Measurements from ENCODE around the gene GALR2.

The GALR2 gene

DNA sequence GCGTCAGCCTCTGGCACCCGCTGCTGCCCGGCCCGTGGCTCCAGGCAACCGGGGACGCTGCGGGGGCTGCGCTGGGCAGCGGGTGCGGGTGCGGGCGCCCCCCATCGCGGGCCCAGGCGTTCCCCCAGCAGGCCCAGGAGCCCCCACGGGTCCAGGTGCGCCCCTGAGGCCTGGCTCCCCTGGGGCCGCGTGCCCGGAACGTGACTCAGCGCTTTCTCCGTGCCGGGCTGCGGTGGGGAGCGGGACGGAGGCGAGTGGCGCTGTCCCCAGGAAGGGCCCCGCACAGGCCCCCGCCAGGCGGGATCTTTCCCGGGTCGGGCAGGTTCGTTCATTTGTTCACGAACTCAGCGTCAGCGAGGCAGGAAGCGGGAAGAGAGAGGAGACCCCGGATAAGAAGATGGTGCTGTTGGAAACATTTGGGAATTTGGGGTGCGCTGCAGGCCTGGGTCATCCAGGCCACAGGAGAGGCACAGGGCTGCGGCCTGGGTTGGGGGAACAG lies 47.4 kb downstream of the GALR2 start:
- Histone ChIP-seq H3K4me3 (ENCODE audit: low read depth in 1 of 2, low read length in 1 of 2) (peak overlapping the region; percentile 45 to 59), H3K27me3 (peaks cover 13% of the 10 kb centered on the region), H3K4me1 (ENCODE audit: control insufficient read depth in 1 of 2, insufficient read depth in 1 of 2, low read depth in 1 of 2, low read length in 1 of 2) (peaks cover 7 to 10% of the 10 kb centered on the region in 2 experiments), H3K36me3 (no peaks in the 10 kb centered on the region), H3K27ac (no peak overlapping the region), H3K9me3 (no peaks in the 10 kb centered on the region)
- no peak for TF ChIP-seq CTCF (IDR thresholded peaks at IDR 0.05)

GRCh38 chr17:76122431-76123190 lies 48.0 kb downstream of the GALR2 start:
- TF ChIP-seq CTCF (IDR thresholded peaks at IDR 0.05): no peak
- H3K9me3 ChIP-seq: no peaks in the 10 kb centered on the region
- H3K27me3 ChIP-seq: peaks cover 14% of the 10 kb centered on the region
- H3K4me1 ChIP-seq (ENCODE audit: control insufficient read depth in 1 of 2, insufficient read depth in 1 of 2, low read depth in 1 of 2, low read length in 1 of 2): peaks cover 7 to 10% of the 10 kb centered on the region in 2 experiments
- no peak overlapping the region for H3K4me3 ChIP-seq (ENCODE audit: low read depth in 1 of 2, low read length in 1 of 2)
- H3K27ac ChIP-seq: no peak overlapping the region
- no peaks in the 10 kb centered on the region for H3K36me3 ChIP-seq

DNA sequence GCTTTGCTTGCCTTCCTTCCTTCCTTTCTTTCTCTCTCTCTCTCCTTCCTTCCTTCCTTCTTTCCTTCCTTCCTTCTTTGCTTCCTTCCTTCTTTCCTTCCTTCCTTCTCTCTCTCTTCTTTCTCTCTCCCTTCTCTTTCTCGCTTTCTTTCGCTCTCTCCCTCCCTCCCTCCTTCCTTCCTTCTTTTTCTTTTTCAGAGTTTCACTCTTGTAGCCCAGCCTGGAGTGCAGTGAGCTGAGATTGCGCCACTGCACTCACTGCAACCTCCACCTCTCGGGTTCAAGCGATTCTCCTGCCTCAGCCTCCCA lies 48.6 kb downstream of the GALR2 start:
- H3K9me3 ChIP-seq: no peaks in the 10 kb centered on the region
- TF ChIP-seq CTCF (IDR thresholded peaks at IDR 0.05): no peak
- no peak overlapping the region for H3K27ac ChIP-seq
- peaks cover 7 to 10% of the 10 kb centered on the region in 2 experiments for H3K4me1 ChIP-seq (ENCODE audit: control insufficient read depth in 1 of 2, insufficient read depth in 1 of 2, low read depth in 1 of 2, low read length in 1 of 2)
- H3K27me3 ChIP-seq: peaks cover 14% of the 10 kb centered on the region
- H3K36me3 ChIP-seq: no peaks in the 10 kb centered on the region
- H3K4me3 ChIP-seq (ENCODE audit: low read depth in 1 of 2, low read length in 1 of 2): no peak overlapping the region

GRCh38 chr17:76123749-76124581 lies 49.4 kb downstream of the GALR2 start:
- Histone ChIP-seq H3K4me3 (ENCODE audit: low read depth in 1 of 2, low read length in 1 of 2) (no peak overlapping the region), H3K4me1 (ENCODE audit: control insufficient read depth in 1 of 2, insufficient read depth in 1 of 2, low read depth in 1 of 2, low read length in 1 of 2) (peaks cover 7 to 10% of the 10 kb centered on the region in 2 experiments), H3K9me3 (no peaks in the 10 kb centered on the region), H3K27ac (no peak overlapping the region), H3K36me3 (no peaks in the 10 kb centered on the region), H3K27me3 (peaks cover 14% of the 10 kb centered on the region)
- no peak for TF ChIP-seq CTCF (IDR thresholded peaks at IDR 0.05)

- H3K27me3 ChIP-seq: peaks cover 14% of the 10 kb centered on the region
Measured at GRCh38 chr17:76124582-76125390, 50.2 kb downstream of the GALR2 start.

More at GRCh38 chr17:76124582-76125390, 50.2 kb downstream of the GALR2 start:
- H3K4me3 ChIP-seq (ENCODE audit: low read depth in 1 of 2, low read length in 1 of 2): no peak overlapping the region
- H3K4me1 ChIP-seq (ENCODE audit: control insufficient read depth in 1 of 2, insufficient read depth in 1 of 2, low read depth in 1 of 2, low read length in 1 of 2): peaks cover 7 to 10% of the 10 kb centered on the region in 2 experiments
- no peak for TF ChIP-seq CTCF (IDR thresholded peaks at IDR 0.05)
- no peaks in the 10 kb centered on the region for H3K9me3 ChIP-seq
- H3K27ac ChIP-seq: no peak overlapping the region
- H3K36me3 ChIP-seq: no peaks in the 10 kb centered on the region

Data from neutrophil (primary cell).